Mesodermal cell (in vitro differentiated cells): Measurements from ENCODE around the gene MRGPRE.

Experiments
- H3K27ac ChIP-seq: 2 replicates; pipeline ENCODE4 v1.7.0; 2013; ENCODE audit warnings: mild to moderate bottlenecking, low read depth, low read length, moderate library complexity; ENCODE audit not compliant: severe bottlenecking
- H3K36me3 ChIP-seq: 2 replicates; pipeline ENCODE4 v1.7.1; 2013; ENCODE audit warnings: mild to moderate bottlenecking, low read length, moderate library complexity; ENCODE audit not compliant: control insufficient read depth, insufficient read depth
- H3K4me1 ChIP-seq: one replicate; pipeline ENCODE4 v1.7.1; 2013; ENCODE audit warnings: mild to moderate bottlenecking, low read length; ENCODE audit not compliant: insufficient read depth, control insufficient read depth, poor library complexity, severe bottlenecking
- H3K4me3 ChIP-seq: 2 replicates; pipeline ENCODE4 v1.7.0; 2013; ENCODE audit warnings: low read length, control low read depth, mild to moderate bottlenecking; ENCODE audit not compliant: insufficient read depth, poor library complexity, severe bottlenecking; ENCODE audit errors: extremely low read depth
- H3K9me3 ChIP-seq: 2 replicates; pipeline ENCODE4 v1.7.1; 2013; ENCODE audit warnings: mild to moderate bottlenecking, low read length, moderate library complexity; ENCODE audit not compliant: control insufficient read depth
- WGBS, 2 experiments: methylation state at CpG; one replicate each; pipeline ENCODE4 v1.1.5; 2013; ENCODE audit warnings: missing lambda C conversion rate in 2 of 2; ENCODE audit not compliant: insufficient coverage in 2 of 2; 5-methylcytosine and 5-hydroxymethylcytosine counted together

The MRGPRE gene

GRCh38 chr11:3243880-3244279, 11.7 kb upstream of the MRGPRE start:
- Histone ChIP-seq H3K4me3 (no peak overlapping the region), H3K27ac (no peak overlapping the region), H3K9me3 (peaks cover 8% of the 10 kb centered on the region), H3K36me3 (no peaks in the 10 kb centered on the region), H3K4me1 (no peaks in the 10 kb centered on the region)
- 71 to 80% methylated on average over 1 of the region's 1 CpG for WGBS, 2 experiments

GRCh38 chr11:3237119-3237518, 4.9 kb upstream of the MRGPRE start:
- Histone ChIP-seq H3K4me3 (no peak overlapping the region), H3K27ac (no peak overlapping the region), H3K36me3 (no peaks in the 10 kb centered on the region), H3K4me1 (no peaks in the 10 kb centered on the region), H3K9me3 (no peaks in the 10 kb centered on the region)
- 92 to 100% methylated on average over 1 to 2 of the region's 2 CpGs for whole genome bisulfite sequencing, 2 experiments

- no peaks in the 10 kb centered on the region for H3K36me3 ChIP-seq
- whole genome bisulfite sequencing, 2 experiments = 68 to 80% methylated on average over 5 to 7 of the region's 7 CpGs
- H3K4me1 ChIP-seq = no peaks in the 10 kb centered on the region
- no peak overlapping the region for H3K4me3 ChIP-seq
- no peak overlapping the region for H3K27ac ChIP-seq
- no peaks in the 10 kb centered on the region for H3K9me3 ChIP-seq
Observed at GRCh38 chr11:3234846-3235245, 2.6 kb upstream of the MRGPRE start.

- Histone ChIP-seq H3K4me3 (no peak overlapping the region), H3K27ac (no peak overlapping the region), H3K36me3 (no peaks in the 10 kb centered on the region), H3K9me3 (no peaks in the 10 kb centered on the region), H3K4me1 (no peaks in the 10 kb centered on the region)
- 95% methylated on average over 19 of the region's 21 CpGs for WGBS, 2 experiments
Observed at GRCh38 chr11:3232956-3233355, 739 bp upstream of the MRGPRE start.

- no peak overlapping the region for H3K4me3 ChIP-seq
- 70 to 75% methylated on average over 3 to 6 of the region's 6 CpGs for WGBS, 2 experiments
- no peaks in the 10 kb centered on the region for H3K4me1 ChIP-seq
Observed at GRCh38 chr11:3231550-3231850, 717 bp downstream of the MRGPRE start.

GRCh38 chr11:3230636-3231549, 1.3 kb downstream of the MRGPRE start:
- Histone ChIP-seq H3K4me3 (no peak overlapping the region), H3K36me3 (no peaks in the 10 kb centered on the region), H3K9me3 (no peaks in the 10 kb centered on the region), H3K4me1 (no peaks in the 10 kb centered on the region), H3K27ac (no peak overlapping the region)
- 88% methylated on average over 3 to 10 of the region's 12 CpGs for WGBS, 2 experiments

More at GRCh38 chr11:3231550-3231850, 717 bp downstream of the MRGPRE start:
- Histone ChIP-seq H3K36me3 (no peaks in the 10 kb centered on the region), H3K27ac (no peak overlapping the region), H3K9me3 (no peaks in the 10 kb centered on the region)

GRCh38 chr11:3229673-3230630, 2.3 kb downstream of the MRGPRE start:
- no peaks in the 10 kb centered on the region for H3K4me1 ChIP-seq
- no peaks in the 10 kb centered on the region for H3K9me3 ChIP-seq
- no peaks in the 10 kb centered on the region for H3K36me3 ChIP-seq
- WGBS, 2 experiments = 87 to 88% methylated on average over 12 to 17 of the region's 21 CpGs
- no peak overlapping the region for H3K27ac ChIP-seq
- H3K4me3 ChIP-seq = no peak overlapping the region

GRCh38 chr11:3228445-3228829, 3.8 kb downstream of the MRGPRE start:
- no peaks in the 10 kb centered on the region for H3K36me3 ChIP-seq
- H3K4me3 ChIP-seq = no peak overlapping the region
- H3K4me1 ChIP-seq = peaks cover 5% of the 10 kb centered on the region
- H3K9me3 ChIP-seq = no peaks in the 10 kb centered on the region
- no peak overlapping the region for H3K27ac ChIP-seq
- WGBS, 2 experiments = 94% methylated on average over 22 to 23 of the region's 23 CpGs

GRCh38 chr11:3227568-3228444, 4.4 kb downstream of the MRGPRE start:
- Histone ChIP-seq H3K36me3 (no peaks in the 10 kb centered on the region), H3K27ac (no peak overlapping the region), H3K9me3 (no peaks in the 10 kb centered on the region), H3K4me1 (peaks cover 5% of the 10 kb centered on the region), H3K4me3 (no peak overlapping the region)
- 90 to 94% methylated on average over 31 to 45 of the region's 46 CpGs for WGBS, 2 experiments

- WGBS, 2 experiments = 85 to 89% methylated on average over 14 to 17 of the region's 18 CpGs
- Histone ChIP-seq H3K4me3 (no peak overlapping the region), H3K4me1 (peaks cover 5% of the 10 kb centered on the region), H3K9me3 (no peaks in the 10 kb centered on the region), H3K36me3 (no peaks in the 10 kb centered on the region), H3K27ac (no peak overlapping the region)
Observed at GRCh38 chr11:3226846-3227567, 5.2 kb downstream of the MRGPRE start.
